C4-2B (cell line): ENCODE results near the gene PRKCD.

ENCODE experiments used
- H3K27ac ChIP-seq: fragments of 450-650 bp; 2 replicates; pipeline ENCODE4 v1.5.1; 2017
- CTCF ChIP-seq: fragments of 450-650 bp; conservative IDR thresholded peaks from 2 replicates; pipeline ENCODE4 v1.5.1; 2017; ENCODE audit warnings: mild to moderate bottlenecking
- ZFX ChIP-seq: fragments of 450-650 bp; IDR thresholded peaks from 2 replicates; pipeline ENCODE4 v1.6.1; 2017

PRKCD gene

DNA sequence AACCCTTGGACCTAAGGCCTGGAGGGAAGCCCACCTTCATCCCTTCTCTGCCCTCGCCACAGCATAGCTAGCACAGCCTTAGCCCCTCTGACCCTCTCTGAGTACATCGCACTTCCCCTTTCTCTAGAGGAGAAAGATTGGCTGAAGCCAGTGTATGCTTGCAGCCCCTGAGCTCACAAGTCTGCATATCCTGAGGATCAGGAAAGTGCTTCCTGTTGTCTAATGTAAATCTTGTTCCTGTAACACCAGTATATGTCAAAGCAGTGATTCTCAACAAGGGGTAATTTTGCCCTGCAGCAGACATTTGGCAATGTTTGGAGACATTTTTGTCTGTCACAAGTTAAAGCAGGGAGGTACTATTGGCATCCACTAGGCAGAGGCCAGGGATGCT lies 2.2 kb upstream of the PRKCD start:
- TF ChIP-seq CTCF, result no peak
- no peak for TF ChIP-seq ZFX
- peak overlapping the region; percentile 94 for H3K27ac ChIP-seq

DNA sequence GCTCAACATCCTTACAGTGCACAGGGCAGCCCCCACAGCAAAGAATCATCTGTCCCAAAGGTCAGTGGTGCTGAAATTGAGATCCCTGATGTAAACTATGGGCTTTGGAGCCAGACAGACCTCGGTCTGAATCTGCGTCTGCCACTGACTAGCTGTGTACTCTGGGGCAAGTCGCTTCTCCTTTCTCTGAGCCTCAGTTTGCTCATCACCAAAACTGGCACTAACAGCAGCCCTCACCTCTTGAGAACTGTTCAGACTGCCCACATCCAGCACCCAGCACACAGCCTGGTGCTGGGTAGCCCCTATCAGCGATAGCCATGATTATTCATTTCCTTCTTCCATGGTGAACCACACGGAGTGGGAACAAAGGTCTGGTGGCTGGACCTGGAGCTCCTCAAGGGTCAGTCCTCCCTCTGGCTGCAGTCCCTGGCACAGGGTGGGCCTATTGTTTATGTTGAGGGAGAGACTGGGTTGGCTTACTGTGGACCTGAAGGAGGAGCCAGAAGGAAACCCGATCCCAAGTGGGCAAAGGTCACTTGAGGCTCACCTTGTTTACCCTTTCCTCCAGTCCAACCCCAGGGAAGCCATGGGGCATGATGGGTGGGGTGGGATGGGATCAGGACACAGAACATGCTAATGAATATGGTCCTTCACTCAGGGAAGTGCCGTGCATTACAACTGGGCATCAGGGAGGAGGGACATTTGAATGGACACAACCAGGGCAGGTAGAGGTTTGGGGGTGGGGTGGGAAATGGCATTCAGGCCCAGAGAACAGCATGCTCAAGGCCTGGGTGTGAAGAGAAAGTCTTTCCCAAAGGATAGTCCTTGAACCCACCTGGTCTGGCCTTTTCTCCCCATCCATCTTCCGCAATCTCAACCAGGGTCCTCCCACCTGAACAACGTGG lies 1.6 kb upstream of the PRKCD start:
- H3K27ac ChIP-seq, result peak overlapping the region; percentile 94
- TF ChIP-seq ZFX, result no peak
- TF ChIP-seq CTCF, result no peak

- TF ChIP-seq ZFX (no peak), CTCF (no peak)
- H3K27ac ChIP-seq, result peak overlapping the region; percentile 94
These were observed 849 bp upstream of the PRKCD start for GRCh38 chr3:53160061-53160659.

DNA sequence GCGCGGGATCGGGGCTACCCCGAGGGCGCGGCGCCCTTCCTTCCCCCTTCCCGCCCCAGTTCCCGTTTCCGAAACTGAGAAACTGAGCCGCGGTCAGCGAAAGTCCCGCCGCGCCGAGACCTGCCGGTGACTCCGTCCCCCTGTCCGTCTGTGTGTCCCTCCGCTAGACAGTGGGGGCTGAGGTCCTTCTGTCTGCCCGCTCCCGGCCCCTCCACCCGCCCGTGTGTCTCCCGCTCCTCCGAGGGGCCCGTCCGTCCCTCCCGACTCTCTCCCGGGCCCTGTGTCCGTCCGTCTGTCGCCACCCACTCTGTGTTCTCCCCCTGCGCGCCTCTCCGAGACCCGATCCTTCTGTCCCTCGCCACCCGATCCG lies 426 bp downstream of the PRKCD start:
- peak overlapping the region; percentile 94 for H3K27ac ChIP-seq
- no peak for TF ChIP-seq CTCF
- TF ChIP-seq ZFX, result no peak

- TF ChIP-seq CTCF (no peak), ZFX (no peak)
- peak overlapping the region; percentile 94 for H3K27ac ChIP-seq
These were observed 1.0 kb downstream of the PRKCD start for GRCh38 chr3:53161820-53162671.

DNA sequence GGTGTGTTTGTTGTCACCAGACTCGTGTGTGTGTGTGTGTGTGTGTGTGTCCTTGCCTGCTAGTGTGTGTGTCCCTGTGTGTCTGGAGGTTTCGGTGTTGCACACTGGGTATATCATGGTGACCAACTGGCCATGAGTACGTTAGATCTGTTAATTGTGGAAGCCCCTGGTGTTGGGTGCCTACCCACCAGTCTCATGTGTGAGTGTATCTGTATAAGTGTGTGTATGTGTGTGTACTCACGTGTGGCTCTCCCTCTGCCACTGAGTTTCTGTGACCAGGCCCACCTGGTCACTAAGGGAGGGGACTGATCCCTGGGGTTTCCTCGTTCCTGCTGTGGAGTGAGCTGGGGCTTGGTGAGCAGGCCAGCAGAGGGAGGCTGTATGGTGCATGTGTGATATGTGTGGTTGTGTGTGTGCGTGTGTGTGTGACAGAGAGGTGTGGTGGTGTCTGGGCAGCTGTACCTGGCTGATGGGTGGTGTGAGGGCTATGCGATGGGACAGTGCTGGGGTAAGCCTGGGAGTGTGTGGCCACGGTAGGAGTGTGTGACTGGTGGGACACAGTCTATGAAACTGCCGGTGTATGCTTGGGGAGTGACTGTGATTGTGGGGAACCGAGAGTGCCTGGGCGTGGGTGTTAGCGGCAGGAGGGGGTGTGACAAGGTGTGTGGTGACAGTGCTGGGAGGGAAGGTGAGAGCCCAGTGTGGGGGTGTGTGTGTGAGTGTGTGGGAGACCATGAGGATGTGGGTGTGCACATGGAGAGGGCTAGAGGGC lies 1.8 kb downstream of the PRKCD start:
- H3K27ac ChIP-seq, result peak overlapping the region; percentile 94

More for the DNA sequence above, 1.8 kb downstream of the PRKCD start:
- TF ChIP-seq ZFX, result no peak
- TF ChIP-seq CTCF, result no peak
